ENCODE data around the gene CACNA1C. TPM values are rescaled to one million over a fixed set of nuclear protein-coding genes. Genes with fewer than 3 reads are reported as not detected.

CACNA1C gene
- total and polyA plus RNA-seq, 2 of the 4 experiments (the other 2 are of a cell fraction) = 1.6 to 2.6 TPM

DNA sequence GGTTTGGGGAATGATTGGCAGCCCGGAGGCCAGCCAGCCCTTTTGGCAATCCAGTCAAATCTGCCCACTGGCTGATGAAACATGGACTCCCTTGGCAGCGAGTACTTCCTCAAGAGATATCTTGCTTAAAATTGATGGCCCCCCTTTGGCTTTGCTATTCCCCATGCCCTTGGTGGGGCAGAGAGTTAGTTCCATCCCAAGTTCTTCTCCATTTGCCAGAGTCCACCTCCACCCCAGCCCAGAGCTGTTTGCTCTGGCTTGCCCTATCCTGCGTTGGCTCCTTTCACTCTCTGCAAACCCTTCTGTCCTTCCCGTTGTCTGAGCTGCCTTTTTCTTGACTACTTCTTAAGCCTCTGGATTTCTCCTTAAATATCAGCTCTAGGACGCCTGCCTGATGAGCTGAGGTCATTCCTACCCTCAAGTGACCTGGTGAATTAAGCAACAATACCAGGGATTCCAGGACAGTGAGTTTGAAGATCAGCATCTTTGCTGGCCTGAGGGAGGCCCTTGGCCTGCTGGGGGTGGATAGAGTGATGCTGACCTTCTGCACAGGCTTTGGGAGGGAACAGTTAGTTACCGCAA, 212.0 kb downstream of the CACNA1C start:
- Histone ChIP-seq H3K4me3 (ENCODE audit: insufficient read depth, low read depth, low read length) (no peak overlapping the region), H3K18ac (ENCODE audit: low read depth, low read length) (peak overlapping the region; percentile 95), H3K4me2 (ENCODE audit: low read depth, low read length) (peak overlapping the region; percentile 39), H2AK9ac (replicated peaks; ENCODE audit: low read depth, low read length, poor library complexity) (peak overlapping the region; percentile 88), H3K4ac (ENCODE audit: low read depth, low read length) (peak overlapping the region; percentile 97), H3K23ac (ENCODE audit: low read depth, low read length) (peak overlapping the region; percentile 91), H3K56ac (ENCODE audit: extremely low read depth, insufficient read depth, low read length) (peak overlapping the region; percentile 95), H3K36me3 (ENCODE audit: control insufficient read depth, insufficient read depth, low read length) (no peaks in the 10 kb centered on the region), H4K91ac (ENCODE audit: insufficient read depth, low read depth, low read length) (peak overlapping the region; percentile 97), H3K4me1 (ENCODE audit: control insufficient read depth, insufficient read depth, low read length) (peaks cover 59% of the 10 kb centered on the region), H3K9me3 (ENCODE audit: control insufficient read depth, insufficient read depth, low read length) (no peaks in the 10 kb centered on the region), H3K14ac (replicated peaks; ENCODE audit: low read depth, low read length) (peak overlapping the region; percentile 97), H3K27ac (ENCODE audit: insufficient read depth, low read length) (peak overlapping the region; percentile 88), H4K8ac (ENCODE audit: low read depth in 2 of 2, low read length in 2 of 2) (peak overlapping the region; percentile 84 to 90), H2BK20ac (ENCODE audit: low read depth, low read length) (peak overlapping the region; percentile 98), H4K20me1 (ENCODE audit: insufficient read depth, low read length) (no peaks in the 10 kb centered on the region), H2BK15ac (ENCODE audit: low read depth, low read length) (peak overlapping the region; percentile 95), H3K27me3 (ENCODE audit: control insufficient read depth, insufficient read depth, low read length) (no peaks in the 10 kb centered on the region), H2BK120ac (ENCODE audit: low read depth, low read length) (peak overlapping the region; percentile 99), H2AFZ (replicated peaks; ENCODE audit: low read length, poor library complexity) (peak overlapping the region; percentile 72), H2AK5ac (ENCODE audit: low read depth, low read length) (peak overlapping the region; percentile 97), H2BK5ac (ENCODE audit: low read depth, low read length, poor library complexity, severe bottlenecking) (peak overlapping the region; percentile 94), H3K79me1 (ENCODE audit: low read depth in 1 of 2, low read length in 2 of 2) (peaks cover 17 to 67% of the 10 kb centered on the region in 2 experiments; a peak in 3 of 4 replicates), H3K9ac (ENCODE audit: low read depth, low read length) (peak overlapping the region; percentile 39), H4K5ac (ENCODE audit: low read depth, low read length) (peak overlapping the region; percentile 76), H3K9me1 (ENCODE audit: insufficient read depth, low read length) (peaks cover 68% of the 10 kb centered on the region)
- WGBS, 2 experiments (ENCODE audit: extremely low coverage in 2 of 2, insufficient read length in 1 of 2) = no CpG with 5 or more reads among the region's 6 CpGs
- DNase-seq (peak; percentile 98), ATAC-seq (ENCODE audit: low read depth) (peak; percentile 90)
- BruUV-seq (replicated peaks) = no TSS peak
- intact Hi-C loops (cut with micrococcal nuclease) = loop anchor here (5.0 kb wide), 1 partner anchor 82 kb away; no protein-coding TSS in a partner anchor
- ChIA-PET POLR2A (ENCODE audit: unreplicated experiment) (no interaction called here), CTCF (interaction anchor here (0.9 kb wide), 1 partner anchor 13 kb away, joined by 4 read pairs; no protein-coding TSS in a partner anchor)
- dilution Hi-C loops (cut with HindIII; ENCODE audit: low sequenced_read_pairs, unreplicated experiment) = no loop called here
- in situ Hi-C loops (cut with MboI; ENCODE audit: low sequenced_read_pairs) = no loop called here
- TF ChIP-seq, protein P1, sequence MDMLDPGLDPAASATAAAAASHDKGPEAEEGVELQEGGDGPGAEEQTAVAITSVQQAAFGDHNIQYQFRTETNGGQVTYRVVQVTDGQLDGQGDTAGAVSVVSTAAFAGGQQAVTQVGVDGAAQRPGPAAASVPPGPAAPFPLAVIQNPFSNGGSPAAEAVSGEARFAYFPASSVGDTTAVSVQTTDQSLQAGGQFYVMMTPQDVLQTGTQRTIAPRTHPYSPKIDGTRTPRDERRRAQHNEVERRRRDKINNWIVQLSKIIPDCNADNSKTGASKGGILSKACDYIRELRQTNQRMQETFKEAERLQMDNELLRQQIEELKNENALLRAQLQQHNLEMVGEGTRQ (IDR thresholded peaks at IDR 0.05; ENCODE audit: low read depth, low read length) = no peak
- TF ChIP-seq, protein P2, sequence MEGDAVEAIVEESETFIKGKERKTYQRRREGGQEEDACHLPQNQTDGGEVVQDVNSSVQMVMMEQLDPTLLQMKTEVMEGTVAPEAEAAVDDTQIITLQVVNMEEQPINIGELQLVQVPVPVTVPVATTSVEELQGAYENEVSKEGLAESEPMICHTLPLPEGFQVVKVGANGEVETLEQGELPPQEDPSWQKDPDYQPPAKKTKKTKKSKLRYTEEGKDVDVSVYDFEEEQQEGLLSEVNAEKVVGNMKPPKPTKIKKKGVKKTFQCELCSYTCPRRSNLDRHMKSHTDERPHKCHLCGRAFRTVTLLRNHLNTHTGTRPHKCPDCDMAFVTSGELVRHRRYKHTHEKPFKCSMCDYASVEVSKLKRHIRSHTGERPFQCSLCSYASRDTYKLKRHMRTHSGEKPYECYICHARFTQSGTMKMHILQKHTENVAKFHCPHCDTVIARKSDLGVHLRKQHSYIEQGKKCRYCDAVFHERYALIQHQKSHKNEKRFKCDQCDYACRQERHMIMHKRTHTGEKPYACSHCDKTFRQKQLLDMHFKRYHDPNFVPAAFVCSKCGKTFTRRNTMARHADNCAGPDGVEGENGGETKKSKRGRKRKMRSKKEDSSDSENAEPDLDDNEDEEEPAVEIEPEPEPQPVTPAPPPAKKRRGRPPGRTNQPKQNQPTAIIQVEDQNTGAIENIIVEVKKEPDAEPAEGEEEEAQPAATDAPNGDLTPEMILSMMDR (conservative IDR thresholded peaks at IDR 0.05; ENCODE audit: low read depth, low read length) = no peak
- peak; percentile 99 for TF ChIP-seq CEBPB (IDR thresholded peaks at IDR 0.05; ENCODE audit: low read depth, low read length)
- TF ChIP-seq FOS (IDR thresholded peaks at IDR 0.05; ENCODE audit: low read depth, low read length) = peak; percentile 91
- TF ChIP-seq CHD1 (IDR thresholded peaks at IDR 0.05; ENCODE audit: low read depth, low read length) = no peak
- TF ChIP-seq RFX5 (IDR thresholded peaks at IDR 0.05; ENCODE audit: low read depth, low read length) = no peak
- TF ChIP-seq MXI1 (IDR thresholded peaks at IDR 0.05; ENCODE audit: borderline replicate concordance, low read depth, low read length) = no peak
- TF ChIP-seq SMC3 (IDR thresholded peaks at IDR 0.05; ENCODE audit: low read depth, low read length) = peak; percentile 32
- peak; percentile 96 for TF ChIP-seq RCOR1 (IDR thresholded peaks at IDR 0.05; ENCODE audit: insufficient replicate concordance, low read length)
- peak; percentile 57; the same call in 1 of the 2 replicates for TF ChIP-seq MAZ (IDR thresholded peaks at IDR 0.05; ENCODE audit: borderline replicate concordance, low read depth, low read length)
- peak; percentile 64 for TF ChIP-seq BHLHE40 (IDR thresholded peaks at IDR 0.05; ENCODE audit: low read depth, low read length)
- peak; percentile 79 for TF ChIP-seq POLR2A (IDR thresholded peaks at IDR 0.05; ENCODE audit: low read depth, low read length)
- peak; percentile 60 for TF ChIP-seq NFE2L2 (IDR thresholded peaks at IDR 0.05; ENCODE audit: low read depth, low read length)
- TF ChIP-seq MAFK (IDR thresholded peaks at IDR 0.05; ENCODE audit: low read depth, low read length) = no peak; the same call in 1 of the 2 replicates
- TF ChIP-seq, protein P3, sequence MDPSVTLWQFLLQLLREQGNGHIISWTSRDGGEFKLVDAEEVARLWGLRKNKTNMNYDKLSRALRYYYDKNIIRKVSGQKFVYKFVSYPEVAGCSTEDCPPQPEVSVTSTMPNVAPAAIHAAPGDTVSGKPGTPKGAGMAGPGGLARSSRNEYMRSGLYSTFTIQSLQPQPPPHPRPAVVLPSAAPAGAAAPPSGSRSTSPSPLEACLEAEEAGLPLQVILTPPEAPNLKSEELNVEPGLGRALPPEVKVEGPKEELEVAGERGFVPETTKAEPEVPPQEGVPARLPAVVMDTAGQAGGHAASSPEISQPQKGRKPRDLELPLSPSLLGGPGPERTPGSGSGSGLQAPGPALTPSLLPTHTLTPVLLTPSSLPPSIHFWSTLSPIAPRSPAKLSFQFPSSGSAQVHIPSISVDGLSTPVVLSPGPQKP (IDR thresholded peaks at IDR 0.05; ENCODE audit: borderline replicate concordance, low read depth, low read length) = no peak

Measured in IMR-90 (cell line).